Occipital lobe (tissue), 2 donors: Measurements from ENCODE around the gene CAMKMT. TPM values are rescaled to one million over a fixed set of nuclear protein-coding genes. Genes with fewer than 3 reads are reported as not detected.

ENCODE experiments used
- DNase-seq: peaks from one replicate; lab custom pipeline; 2025; lab: John Stamatoyannopoulos, UW
- total RNA-seq: library from RNA; depleted of rRNA; stranded (reverse); fragments of >200 nt; gene quantifications from one replicate; pipeline ENCODE4 v1.2.3, GENCODE V29; 2014

The CAMKMT gene
- total RNA-seq, 1 donor from 2014 or later: 6.7 TPM

- DNase-seq: no peak
These were observed 284.2 kb downstream of the CAMKMT start for GRCh38 chr2:44645937-44646336.

- DNase-seq: no peak
These were observed 287.6 kb downstream of the CAMKMT start for GRCh38 chr2:44649381-44649780.

- no peak for DNase-seq
These were observed 289.0 kb downstream of the CAMKMT start for GRCh38 chr2:44650796-44651195.

- DNase-seq: no peak
These were observed 290.2 kb downstream of the CAMKMT start for GRCh38 chr2:44651974-44652373.

GRCh38 chr2:44652701-44653100 lies 291.0 kb downstream of the CAMKMT start:
- DNase-seq: no peak

- no peak for DNase-seq
These were observed 293.7 kb downstream of the CAMKMT start for GRCh38 chr2:44655401-44655864.

- no peak for DNase-seq
These were observed 294.7 kb downstream of the CAMKMT start for GRCh38 chr2:44656460-44656859.

GRCh38 chr2:44663471-44664073 lies 301.8 kb downstream of the CAMKMT start:
- no peak for DNase-seq

- no peak for DNase-seq
These were observed 306.6 kb downstream of the CAMKMT start for GRCh38 chr2:44668336-44668735.

- DNase-seq: no peak
These were observed 309.5 kb downstream of the CAMKMT start for GRCh38 chr2:44671276-44671675.

- DNase-seq: no peak
These were observed 310.2 kb downstream of the CAMKMT start for GRCh38 chr2:44671916-44672315.

- no peak for DNase-seq
These were observed 310.7 kb downstream of the CAMKMT start for GRCh38 chr2:44672431-44672830.

GRCh38 chr2:44674473-44675284 lies 312.9 kb downstream of the CAMKMT start:
- no peak for DNase-seq

GRCh38 chr2:44676379-44676778 lies 314.6 kb downstream of the CAMKMT start:
- no peak for DNase-seq

GRCh38 chr2:44679584-44679983 lies 317.8 kb downstream of the CAMKMT start:
- no peak for DNase-seq

GRCh38 chr2:44679990-44680389 lies 318.2 kb downstream of the CAMKMT start:
- DNase-seq: no peak

- no peak for DNase-seq
These were observed 318.8 kb downstream of the CAMKMT start for GRCh38 chr2:44680424-44680971.

GRCh38 chr2:44680983-44681531 lies 319.3 kb downstream of the CAMKMT start:
- DNase-seq: no peak

GRCh38 chr2:44682459-44682858 lies 320.7 kb downstream of the CAMKMT start:
- no peak for DNase-seq

GRCh38 chr2:44684559-44684958 lies 322.8 kb downstream of the CAMKMT start:
- no peak for DNase-seq

- no peak for DNase-seq
These were observed 324.8 kb downstream of the CAMKMT start for GRCh38 chr2:44686561-44686960.

GRCh38 chr2:44687686-44688455 lies 326.1 kb downstream of the CAMKMT start:
- no peak for DNase-seq
